Measurements from ENCODE around the gene AMN.

GRCh38 chr14:102931580-102932285, 9.3 kb downstream of the AMN start:
- TF ChIP-seq, protein P1, sequence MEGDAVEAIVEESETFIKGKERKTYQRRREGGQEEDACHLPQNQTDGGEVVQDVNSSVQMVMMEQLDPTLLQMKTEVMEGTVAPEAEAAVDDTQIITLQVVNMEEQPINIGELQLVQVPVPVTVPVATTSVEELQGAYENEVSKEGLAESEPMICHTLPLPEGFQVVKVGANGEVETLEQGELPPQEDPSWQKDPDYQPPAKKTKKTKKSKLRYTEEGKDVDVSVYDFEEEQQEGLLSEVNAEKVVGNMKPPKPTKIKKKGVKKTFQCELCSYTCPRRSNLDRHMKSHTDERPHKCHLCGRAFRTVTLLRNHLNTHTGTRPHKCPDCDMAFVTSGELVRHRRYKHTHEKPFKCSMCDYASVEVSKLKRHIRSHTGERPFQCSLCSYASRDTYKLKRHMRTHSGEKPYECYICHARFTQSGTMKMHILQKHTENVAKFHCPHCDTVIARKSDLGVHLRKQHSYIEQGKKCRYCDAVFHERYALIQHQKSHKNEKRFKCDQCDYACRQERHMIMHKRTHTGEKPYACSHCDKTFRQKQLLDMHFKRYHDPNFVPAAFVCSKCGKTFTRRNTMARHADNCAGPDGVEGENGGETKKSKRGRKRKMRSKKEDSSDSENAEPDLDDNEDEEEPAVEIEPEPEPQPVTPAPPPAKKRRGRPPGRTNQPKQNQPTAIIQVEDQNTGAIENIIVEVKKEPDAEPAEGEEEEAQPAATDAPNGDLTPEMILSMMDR (IDR thresholded peaks at IDR 0.05), result no peak
- no peak for TF ChIP-seq POLR2A (IDR thresholded peaks at IDR 0.05)
